Measurements from ENCODE around the gene HNRNPA0. TPM values are rescaled to one million over a fixed set of nuclear protein-coding genes. Genes with fewer than 3 reads are reported as not detected.

Gene HNRNPA0
- total RNA-seq, 1 experiment from 2014 or later: 68.5 TPM

DNA sequence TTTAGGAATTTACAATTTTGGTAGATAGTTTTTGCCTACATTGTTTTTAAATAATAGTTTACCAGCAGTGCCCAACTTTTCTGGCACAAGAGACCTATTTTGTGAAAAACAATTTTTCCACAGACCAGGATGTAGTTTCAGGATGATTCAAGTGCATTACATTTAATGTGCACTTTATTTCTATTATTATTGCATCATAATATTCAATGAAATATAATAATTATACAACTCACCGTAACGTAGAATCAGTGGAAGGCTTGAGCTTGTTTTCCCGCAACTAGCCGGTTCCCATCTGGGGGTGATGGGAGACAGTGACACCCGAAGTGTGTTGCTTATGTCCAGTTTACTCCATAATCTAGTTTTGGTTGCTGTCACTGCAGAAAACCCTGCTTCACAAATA is 3.5 kb upstream of the HNRNPA0 start:
- Histone ChIP-seq H3K27ac (ENCODE audit: insufficient read length, low read depth, low read length) (no peak overlapping the region), H2AK5ac (ENCODE audit: insufficient read length, low read length) (no peak overlapping the region), H2BK120ac (ENCODE audit: low read depth, low read length, poor library complexity, severe bottlenecking) (no peak overlapping the region), H2BK15ac (ENCODE audit: low read depth, low read length) (no peak overlapping the region), H4K91ac (ENCODE audit: insufficient read length, low read depth, low read length) (no peak overlapping the region), H3K56ac (ENCODE audit: insufficient read length, low read depth, low read length) (no peak overlapping the region), H2AFZ (ENCODE audit: low read length) (no peak overlapping the region), H2BK12ac (ENCODE audit: insufficient read length, low read depth, low read length) (no peak overlapping the region), H3K14ac (ENCODE audit: insufficient read depth, low read length) (no peak overlapping the region), H3T11ph (ENCODE audit: low read length) (no peak overlapping the region), H3K23me2 (ENCODE audit: insufficient read length, low read depth, low read length, poor library complexity, severe bottlenecking) (peaks cover 3% of the 10 kb centered on the region), H3K4me1 (ENCODE audit: insufficient read depth, low read length) (no peaks in the 10 kb centered on the region), H4K8ac (replicated peaks; ENCODE audit: insufficient read length, low read depth, low read length) (no peak overlapping the region), H2BK5ac (ENCODE audit: insufficient read length, low read length) (no peak overlapping the region), H3K27me3 (ENCODE audit: insufficient read depth, low read length) (no peaks in the 10 kb centered on the region), H3K79me2 (ENCODE audit: insufficient read depth, low read length) (peaks cover 10% of the 10 kb centered on the region; the same call in 1 of the 2 replicates), H3K79me1 (ENCODE audit: insufficient read depth, low read depth, low read length, poor library complexity, severe bottlenecking) (no peaks in the 10 kb centered on the region), H3K9ac (ENCODE audit: extremely low read depth, insufficient read length, low read length) (no peak overlapping the region), H2BK20ac (ENCODE audit: low read depth, low read length, poor library complexity, severe bottlenecking) (no peak overlapping the region), H3K23ac (ENCODE audit: insufficient read length, low read depth, low read length) (no peak overlapping the region), H4K20me1 (ENCODE audit: control insufficient read depth, insufficient read depth, insufficient read length) (no peaks in the 10 kb centered on the region), H3K4me2 (ENCODE audit: insufficient read depth, insufficient read length, low read length) (no peak overlapping the region), H4K5ac (ENCODE audit: insufficient read length, low read depth, low read length) (no peak overlapping the region), H3K4ac (ENCODE audit: low read depth, low read length) (no peak overlapping the region), H3K9me3 (ENCODE audit: control insufficient read depth, low read depth, low read length) (no peaks in the 10 kb centered on the region), H3K18ac (ENCODE audit: insufficient read length, low read depth, low read length) (no peak overlapping the region)
- H3K36me3 Mint-ChIP-seq (ENCODE audit: insufficient read depth in 1 of 3, low read depth in 3 of 3): peaks cover 6 to 20% (median 12%) of the 10 kb centered on the region in 3 experiments; a peak in 6 of 7 replicates
- no peak overlapping the region for H3K4me3 Mint-ChIP-seq
- H3K4me1 Mint-ChIP-seq: peaks cover 4% of the 10 kb centered on the region in 2 experiments
- DNase-seq: no peak
- peaks cover 8 to 9% of the 10 kb centered on the region in 2 experiments; a peak in 4 of 5 replicates for H3K9me3 Mint-ChIP-seq
- peaks cover 18% of the 10 kb centered on the region for H3K27me3 Mint-ChIP-seq (ENCODE audit: low read depth)
- no peak for TF ChIP-seq CTCF (conservative IDR thresholded peaks at IDR 0.05)
- WGBS (ENCODE audit: extremely low coverage, insufficient read length, low lambda C conversion rate): no CpG with 5 or more reads among the region's 5 CpGs
- H3K27ac Mint-ChIP-seq: no peak overlapping the region
